Stimulated activated memory B cell treated with anti-CD40 and anti-IgM and Interleukin-4, amounts not matched to agents 10 μg/mL and 1 μg/mL and 100 μg/mL, for 72 hours (primary cell): Measurements from ENCODE around the gene HSFX2.
"Not testable (repeated sequence)": the region's sequence is repeated elsewhere in the genome, so short reads cannot be mapped to it uniquely, and the experiment has no call there.

Experiments
- ATAC-seq: fragments of 150-1000 bp; cut with Tn5 transposase; 2 replicates; pipeline ENCODE4 v1.10.0; 2021
- H3K27ac Mint-ChIP-seq: one replicate; pipeline ENCODE4 v1.8.0; 2022; ENCODE audit warnings: mild to moderate bottlenecking, mixed read lengths
- H3K27me3 Mint-ChIP-seq: one replicate; pipeline ENCODE4 v1.8.0; 2022; ENCODE audit warnings: mixed read lengths
- H3K36me3 Mint-ChIP-seq: one replicate; pipeline ENCODE4 v1.8.0; 2022; ENCODE audit warnings: mixed read lengths
- H3K4me1 Mint-ChIP-seq: one replicate; pipeline ENCODE4 v1.8.0; 2022; ENCODE audit warnings: mixed read lengths
- H3K4me3 Mint-ChIP-seq: one replicate; pipeline ENCODE4 v1.8.0; 2022; ENCODE audit warnings: mild to moderate bottlenecking, moderate library complexity, mixed read lengths
- H3K9me3 Mint-ChIP-seq: one replicate; pipeline ENCODE4 v1.8.0; 2022; ENCODE audit warnings: mixed read lengths

Gene HSFX2, protein sequence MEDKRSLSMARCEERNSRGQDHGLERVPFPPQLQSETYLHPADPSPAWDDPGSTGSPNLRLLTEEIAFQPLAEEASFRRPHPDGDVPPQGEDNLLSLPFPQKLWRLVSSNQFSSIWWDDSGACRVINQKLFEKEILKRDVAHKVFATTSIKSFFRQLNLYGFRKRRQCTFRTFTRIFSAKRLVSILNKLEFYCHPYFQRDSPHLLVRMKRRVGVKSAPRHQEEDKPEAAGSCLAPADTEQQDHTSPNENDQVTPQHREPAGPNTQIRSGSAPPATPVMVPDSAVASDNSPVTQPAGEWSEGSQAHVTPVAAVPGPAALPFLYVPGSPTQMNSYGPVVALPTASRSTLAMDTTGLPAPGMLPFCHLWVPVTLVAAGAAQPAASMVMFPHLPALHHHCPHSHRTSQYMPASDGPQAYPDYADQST

DNA sequence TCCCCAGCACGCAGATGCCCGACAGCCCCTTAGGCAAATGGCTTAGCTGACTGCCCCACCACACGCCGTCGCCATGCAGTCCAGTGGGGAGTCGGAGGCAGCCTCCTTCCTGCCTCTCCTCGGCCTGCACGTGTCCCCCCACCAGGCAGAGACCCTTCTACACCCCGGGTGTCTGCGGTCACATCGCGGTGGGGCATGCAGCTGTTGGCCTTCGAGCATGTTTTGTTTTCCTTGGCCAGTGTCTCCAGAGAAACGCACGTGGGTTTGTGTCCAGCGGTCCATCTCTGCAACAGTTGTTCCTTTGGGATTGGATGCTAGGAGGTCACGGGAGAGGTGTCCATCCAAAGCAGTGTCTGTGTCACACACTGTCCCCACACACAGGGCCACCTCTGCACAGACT lies at the start of gene HSFX2:
Gene HSFX2 (minus strand): TSS at position 101 of the 400 bp plus-strand sequence. CDS start 614 bp downstream, outside the sequence.
- not testable (repeated sequence) for H3K27ac Mint-ChIP-seq, ATAC-seq, H3K9me3 Mint-ChIP-seq, H3K36me3 Mint-ChIP-seq, H3K27me3 Mint-ChIP-seq, H3K4me3 Mint-ChIP-seq, H3K4me1 Mint-ChIP-seq

DNA sequence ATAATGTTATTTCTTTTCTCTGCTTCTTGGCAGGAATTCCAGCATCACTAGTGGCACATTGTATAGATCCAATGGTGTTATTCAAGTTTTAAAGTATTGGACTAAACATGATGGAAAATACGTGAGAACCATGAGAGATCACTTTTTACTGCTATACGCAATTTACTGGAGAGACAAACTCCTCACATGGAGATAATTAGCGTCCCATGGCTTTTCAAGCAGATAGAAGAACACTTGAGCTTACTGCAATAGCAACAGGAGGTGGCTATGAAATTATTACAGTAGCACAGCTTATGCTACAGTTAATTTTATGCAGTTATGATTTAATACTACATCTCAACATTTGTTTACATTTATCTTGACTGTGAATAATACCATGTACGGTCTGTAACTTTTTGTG lies 48.4 kb upstream of the HSFX2 start:
- Mint-ChIP-seq H3K9me3 (no peaks in the 10 kb centered on the region), H3K27ac (no peak overlapping the region), H3K4me1 (no peaks in the 10 kb centered on the region), H3K4me3 (no peak overlapping the region), H3K27me3 (no peaks in the 10 kb centered on the region), H3K36me3 (no peaks in the 10 kb centered on the region)
- ATAC-seq: no peak

DNA sequence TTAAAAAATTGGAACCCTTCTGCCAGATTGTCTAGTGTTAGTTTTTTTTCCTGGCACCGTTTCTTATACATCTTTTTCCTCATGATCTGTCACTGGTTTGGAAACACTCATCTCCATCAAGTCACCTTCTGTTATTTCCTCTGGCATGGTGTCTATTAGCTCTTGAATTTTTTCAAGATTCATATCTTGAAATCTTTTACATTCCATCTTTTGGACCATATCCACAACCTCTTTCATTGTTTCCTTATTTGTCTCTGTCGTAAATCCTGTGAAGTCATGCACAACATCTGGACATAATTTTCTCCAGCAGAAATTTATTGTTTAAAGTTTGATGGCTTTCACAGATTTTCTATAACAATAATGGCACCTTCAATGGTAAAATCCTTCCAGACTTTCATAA lies 46.7 kb upstream of the HSFX2 start:
- H3K27me3 Mint-ChIP-seq: no peaks in the 10 kb centered on the region
- no peak overlapping the region for H3K4me3 Mint-ChIP-seq
- ATAC-seq: no peak
- H3K36me3 Mint-ChIP-seq: no peaks in the 10 kb centered on the region
- no peaks in the 10 kb centered on the region for H3K9me3 Mint-ChIP-seq
- no peaks in the 10 kb centered on the region for H3K4me1 Mint-ChIP-seq
- H3K27ac Mint-ChIP-seq: no peak overlapping the region

DNA sequence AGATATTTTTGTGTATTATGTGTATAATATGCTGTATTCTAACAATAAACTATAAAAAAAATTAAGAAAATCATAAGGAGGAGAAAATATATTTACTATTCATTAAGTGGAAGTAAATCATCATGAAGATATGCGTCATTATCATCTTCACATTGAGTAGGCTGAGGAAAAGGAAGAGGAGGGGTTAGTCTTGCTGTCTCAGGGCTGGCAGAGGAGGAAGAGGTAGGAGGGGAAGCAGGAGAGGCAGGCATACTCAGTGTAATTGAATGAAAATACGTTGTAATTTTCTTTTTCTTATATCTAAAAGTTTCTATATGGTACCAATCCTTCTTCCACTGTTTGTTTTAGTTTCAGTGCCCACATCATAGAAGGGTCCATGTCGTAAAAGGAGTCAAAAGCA lies 46.3 kb upstream of the HSFX2 start:
- Mint-ChIP-seq H3K27me3 (no peaks in the 10 kb centered on the region), H3K36me3 (no peaks in the 10 kb centered on the region), H3K9me3 (no peaks in the 10 kb centered on the region), H3K27ac (no peak overlapping the region), H3K4me1 (no peaks in the 10 kb centered on the region), H3K4me3 (no peak overlapping the region)
- ATAC-seq: no peak

DNA sequence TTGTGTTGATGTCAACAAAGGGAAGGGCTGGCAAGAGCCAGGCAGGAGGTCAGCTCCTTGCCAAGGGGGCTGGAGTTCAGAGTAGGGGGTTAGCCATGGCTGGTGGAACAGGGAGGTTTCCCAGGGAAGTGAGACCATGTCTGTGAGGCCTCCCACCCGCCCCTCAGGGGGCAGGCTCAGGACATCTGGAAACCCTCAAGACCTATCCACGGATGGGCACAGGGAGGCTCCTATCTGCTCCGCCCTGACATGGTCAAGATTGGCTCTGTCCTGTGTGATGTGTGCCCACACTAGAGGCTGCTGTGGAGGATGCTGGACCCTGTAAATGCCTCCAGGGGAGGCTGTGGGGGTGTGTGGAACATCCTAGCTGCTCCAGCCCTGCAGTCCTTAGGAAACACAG lies 44.5 kb upstream of the HSFX2 start:
- H3K4me3 Mint-ChIP-seq: no peak overlapping the region

DNA sequence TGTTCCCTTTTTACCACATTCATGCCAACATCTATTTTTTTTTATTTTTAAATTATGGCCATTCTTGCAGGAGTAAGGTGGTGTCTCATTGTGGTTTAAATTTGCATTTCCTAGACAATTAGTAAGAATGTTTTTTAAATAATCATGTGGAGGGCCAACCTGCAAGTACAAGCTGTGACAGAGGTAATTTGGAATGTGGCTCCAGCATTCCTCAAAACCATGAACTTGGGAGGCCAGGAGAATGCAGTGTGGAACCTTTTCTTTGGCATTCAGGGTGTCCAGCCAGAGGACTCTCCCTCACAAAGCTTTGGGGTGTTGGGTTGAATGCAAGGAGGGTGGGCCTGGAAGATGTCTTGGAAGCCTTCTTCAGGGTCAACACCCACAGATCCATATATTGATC lies 43.7 kb upstream of the HSFX2 start:
- H3K36me3 Mint-ChIP-seq: no peaks in the 10 kb centered on the region
- no peak overlapping the region for H3K27ac Mint-ChIP-seq
- H3K4me3 Mint-ChIP-seq: no peak overlapping the region
- H3K9me3 Mint-ChIP-seq: no peaks in the 10 kb centered on the region
- no peaks in the 10 kb centered on the region for H3K4me1 Mint-ChIP-seq
- no peaks in the 10 kb centered on the region for H3K27me3 Mint-ChIP-seq
- ATAC-seq: no peak

More for the DNA sequence above, 44.5 kb upstream of the HSFX2 start:
- no peaks in the 10 kb centered on the region for H3K36me3 Mint-ChIP-seq
- no peaks in the 10 kb centered on the region for H3K4me1 Mint-ChIP-seq
- H3K9me3 Mint-ChIP-seq: no peaks in the 10 kb centered on the region
- no peak overlapping the region for H3K27ac Mint-ChIP-seq
- no peaks in the 10 kb centered on the region for H3K27me3 Mint-ChIP-seq
- no peak for ATAC-seq

DNA sequence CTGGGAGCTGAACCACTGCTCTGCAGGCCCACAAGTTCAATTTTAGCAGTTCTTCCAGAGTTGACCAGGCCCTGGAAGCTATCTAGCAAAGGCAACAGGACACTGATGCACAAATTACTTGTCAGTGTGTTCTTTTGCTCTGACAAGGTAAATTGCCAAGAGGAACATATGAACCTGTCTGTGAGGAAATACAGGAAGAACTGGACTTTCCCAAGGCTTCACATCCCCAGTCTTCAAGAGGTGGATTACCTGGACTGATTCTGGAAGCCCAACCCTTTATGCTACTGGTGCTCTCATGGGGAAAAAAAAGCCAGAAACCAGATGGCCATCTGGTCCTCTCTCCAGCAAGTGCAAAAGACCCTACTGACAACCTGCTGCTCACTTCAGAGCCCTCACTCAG lies 38.4 kb upstream of the HSFX2 start:
- no peak overlapping the region for H3K4me3 Mint-ChIP-seq
- H3K36me3 Mint-ChIP-seq: no peaks in the 10 kb centered on the region
- H3K27me3 Mint-ChIP-seq: no peaks in the 10 kb centered on the region
- H3K9me3 Mint-ChIP-seq: no peaks in the 10 kb centered on the region
- H3K4me1 Mint-ChIP-seq: peaks cover 26% of the 10 kb centered on the region
- no peak overlapping the region for H3K27ac Mint-ChIP-seq
- no peak for ATAC-seq

DNA sequence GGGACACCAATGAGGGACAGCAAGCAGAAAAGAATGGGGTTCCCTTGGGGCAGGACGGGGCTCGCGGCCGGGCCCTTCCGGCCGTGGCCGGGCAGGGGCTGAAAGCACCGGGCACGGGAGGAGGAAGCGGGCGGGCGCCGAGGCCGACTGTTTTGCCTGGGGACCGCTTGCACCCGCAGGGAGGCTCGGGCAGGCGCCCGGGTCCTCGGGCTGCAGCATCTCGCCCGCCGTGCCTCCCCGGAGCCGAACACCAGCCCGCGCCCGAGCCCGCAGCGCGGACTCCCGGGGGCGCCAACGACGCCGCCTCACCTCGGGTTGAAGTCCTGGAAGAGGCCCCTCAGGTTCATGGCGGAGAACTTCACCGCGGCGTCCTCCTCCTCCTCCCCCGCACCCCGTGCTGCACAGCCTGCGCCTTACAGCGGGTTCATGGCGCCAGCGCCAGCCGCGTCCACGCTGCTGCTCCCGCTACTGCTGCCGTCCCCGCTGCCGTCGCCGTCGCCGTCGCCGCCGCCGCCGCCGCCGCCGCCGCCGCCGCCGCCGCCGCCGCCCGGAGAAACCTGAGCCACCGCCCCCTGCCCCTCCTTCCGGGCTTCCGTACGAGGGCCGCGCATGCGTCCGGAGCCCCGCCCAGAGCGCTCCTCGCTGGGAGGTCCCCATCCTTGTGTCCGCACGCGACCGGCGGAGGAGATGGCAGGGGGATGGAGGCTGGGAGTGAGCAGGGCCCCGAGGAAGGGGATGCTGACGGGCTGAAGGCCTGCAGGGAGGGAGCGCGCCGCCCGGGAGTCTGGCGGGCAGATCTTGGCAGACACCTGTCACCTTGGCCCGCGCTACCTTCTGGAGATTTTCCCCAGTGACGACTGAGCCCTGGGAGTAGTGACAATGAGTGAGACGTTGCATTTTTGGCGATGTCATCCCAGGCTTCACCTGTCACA lies 36.4 kb upstream of the HSFX2 start, which contains the start of gene TMEM185A:
Gene TMEM185A (minus strand): TSS at position 559 of the 932 bp plus-strand sequence. CDS start 212 bp downstream, at position 347.
- H3K4me3 Mint-ChIP-seq: peak within 1 kb of the TSS; percentile 95
- no peaks in the 10 kb centered on the region for H3K27me3 Mint-ChIP-seq
- peaks cover 41% of the 10 kb centered on the region for H3K4me1 Mint-ChIP-seq
- H3K27ac Mint-ChIP-seq: peak within 1 kb of the TSS; percentile 86
- H3K36me3 Mint-ChIP-seq: peaks cover 6% of the 10 kb centered on the region
- no peaks in the 10 kb centered on the region for H3K9me3 Mint-ChIP-seq
- ATAC-seq: peak; percentile 92

DNA sequence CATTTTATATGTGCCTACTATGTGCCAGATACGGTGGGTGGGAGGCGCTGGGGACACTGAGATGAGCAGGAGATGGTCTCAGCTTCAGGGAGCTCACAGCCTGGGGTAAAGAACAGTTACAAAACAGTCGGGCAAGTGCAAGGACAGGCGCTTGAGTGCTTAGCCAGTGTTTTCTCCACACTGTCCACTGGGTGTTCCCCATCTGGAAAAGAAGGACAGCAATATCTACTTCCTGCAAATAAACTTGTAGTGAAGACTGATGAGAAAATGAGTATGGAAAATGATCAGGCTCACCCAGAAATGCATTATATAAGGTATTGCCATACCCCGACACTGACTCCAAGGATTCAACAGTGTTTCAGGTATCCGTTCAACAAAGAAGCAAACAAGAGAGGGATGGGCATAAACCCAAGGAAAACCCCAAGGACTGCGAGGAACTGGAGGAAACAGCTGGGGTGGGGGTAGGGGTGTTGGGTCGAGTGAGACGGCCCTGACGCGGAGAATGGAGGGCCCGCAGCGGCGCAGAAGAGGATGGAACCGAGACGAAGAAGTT lies 35.6 kb upstream of the HSFX2 start:
- H3K27ac Mint-ChIP-seq: peak overlapping the region; percentile 86
- H3K36me3 Mint-ChIP-seq: peaks cover 6% of the 10 kb centered on the region
- no peaks in the 10 kb centered on the region for H3K9me3 Mint-ChIP-seq
- no peak for ATAC-seq
- peak overlapping the region; percentile 95 for H3K4me3 Mint-ChIP-seq
- H3K4me1 Mint-ChIP-seq: peaks cover 44% of the 10 kb centered on the region
- H3K27me3 Mint-ChIP-seq: no peaks in the 10 kb centered on the region

DNA sequence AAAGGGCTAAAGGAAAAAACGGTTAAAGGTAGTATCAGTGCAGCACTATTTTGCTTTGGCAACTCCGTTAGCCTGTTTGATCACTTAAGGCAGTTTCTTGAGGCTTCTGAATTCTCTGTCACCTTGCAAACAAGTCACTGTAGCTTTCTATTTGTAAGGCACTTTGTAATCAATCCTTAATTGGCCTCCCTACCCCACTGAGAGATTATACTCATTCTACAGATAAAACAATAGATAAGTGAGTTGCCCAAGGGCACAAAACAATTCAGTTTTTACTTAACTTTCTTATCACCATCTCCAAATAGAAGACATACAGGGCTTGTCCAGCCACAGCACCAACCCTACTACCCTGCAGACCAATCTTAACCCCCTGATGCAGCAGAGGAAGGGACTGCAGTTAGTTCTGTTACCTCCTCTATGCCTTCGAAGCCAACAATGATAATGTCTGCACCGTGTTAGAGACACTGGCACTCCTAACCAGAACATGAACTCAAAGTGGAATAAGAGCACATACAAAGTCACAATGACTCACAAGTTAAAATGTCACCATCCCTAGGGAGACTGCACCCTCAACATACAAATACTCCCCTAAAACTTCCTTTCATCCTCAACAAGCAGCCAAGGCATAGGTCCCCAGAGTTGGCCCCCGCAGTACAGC lies 34.7 kb upstream of the HSFX2 start:
- H3K4me1 Mint-ChIP-seq: peaks cover 50% of the 10 kb centered on the region
- peaks cover 6% of the 10 kb centered on the region for H3K36me3 Mint-ChIP-seq
- no peaks in the 10 kb centered on the region for H3K27me3 Mint-ChIP-seq
- no peak overlapping the region for H3K27ac Mint-ChIP-seq
- H3K9me3 Mint-ChIP-seq: no peaks in the 10 kb centered on the region
- H3K4me3 Mint-ChIP-seq: peak overlapping the region; percentile 95
- ATAC-seq: no peak

DNA sequence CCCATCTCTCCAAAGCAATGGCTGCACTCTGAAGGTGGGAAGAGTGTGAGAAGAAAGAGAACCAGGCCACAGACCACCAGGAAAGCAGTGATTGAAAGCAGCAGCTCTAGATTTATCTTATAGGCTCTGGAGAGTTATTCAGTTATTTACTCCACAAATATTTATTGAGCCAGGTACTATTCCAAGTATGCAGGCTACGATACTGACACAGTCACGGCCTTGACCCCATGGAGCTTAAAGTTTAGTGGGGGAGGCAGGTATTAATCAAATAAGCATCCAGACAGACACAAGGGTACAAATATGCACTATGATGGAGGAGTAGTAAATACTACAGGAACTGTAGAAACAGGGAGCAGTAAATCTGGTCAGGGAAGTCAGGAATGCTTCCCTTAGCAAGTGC lies 33.7 kb upstream of the HSFX2 start:
- Mint-ChIP-seq H3K27me3 (no peaks in the 10 kb centered on the region), H3K4me3 (no peak overlapping the region), H3K36me3 (peaks cover 6% of the 10 kb centered on the region), H3K9me3 (no peaks in the 10 kb centered on the region), H3K27ac (no peak overlapping the region), H3K4me1 (peaks cover 52% of the 10 kb centered on the region)
- ATAC-seq: no peak

DNA sequence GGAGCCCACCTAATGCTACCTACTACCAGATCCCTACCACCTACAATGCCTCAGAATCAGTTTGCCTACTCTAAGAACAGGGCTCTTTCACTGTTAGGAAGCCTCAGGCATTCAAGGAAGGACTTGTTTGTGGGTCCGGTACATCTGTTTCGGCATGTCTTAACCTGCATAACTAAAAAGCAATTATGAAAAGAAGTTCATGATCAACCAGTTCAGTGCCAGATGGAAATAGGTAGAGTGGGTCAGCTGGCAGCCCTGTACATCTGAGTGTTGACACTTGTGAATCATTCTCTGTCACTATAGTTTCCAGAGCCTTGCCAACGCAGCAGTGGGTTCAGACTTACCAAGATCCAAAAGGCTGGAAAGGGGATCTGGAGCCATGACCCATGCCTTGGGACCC lies 33.2 kb upstream of the HSFX2 start:
- Mint-ChIP-seq H3K9me3 (no peaks in the 10 kb centered on the region), H3K36me3 (peaks cover 6% of the 10 kb centered on the region), H3K27ac (no peak overlapping the region), H3K4me3 (no peak overlapping the region), H3K4me1 (peaks cover 53% of the 10 kb centered on the region), H3K27me3 (no peaks in the 10 kb centered on the region)
- ATAC-seq: no peak

DNA sequence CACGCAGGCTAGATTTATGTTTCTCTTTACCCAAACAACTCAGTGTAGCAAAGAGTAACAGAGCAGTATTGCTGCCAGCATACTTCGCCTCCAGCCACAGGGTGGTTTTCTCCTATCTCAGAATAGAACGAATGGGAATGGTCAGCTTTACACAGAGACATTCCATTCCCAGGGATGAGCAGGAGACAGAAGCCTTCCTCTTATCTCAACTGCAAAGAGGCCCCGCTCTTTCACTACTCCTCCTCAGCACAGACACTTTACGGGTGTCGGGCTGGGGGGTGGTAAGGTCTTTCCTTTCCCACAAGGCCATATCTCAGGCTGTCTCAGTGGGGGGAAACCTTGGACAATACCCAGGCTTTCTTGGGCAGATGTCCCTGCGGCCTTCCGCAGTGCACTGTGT lies 31.7 kb upstream of the HSFX2 start:
- not testable (repeated sequence) for H3K9me3 Mint-ChIP-seq, ATAC-seq, H3K36me3 Mint-ChIP-seq, H3K27me3 Mint-ChIP-seq, H3K4me3 Mint-ChIP-seq, H3K27ac Mint-ChIP-seq
- H3K4me1 Mint-ChIP-seq: peaks cover 52% of the 10 kb centered on the region

DNA sequence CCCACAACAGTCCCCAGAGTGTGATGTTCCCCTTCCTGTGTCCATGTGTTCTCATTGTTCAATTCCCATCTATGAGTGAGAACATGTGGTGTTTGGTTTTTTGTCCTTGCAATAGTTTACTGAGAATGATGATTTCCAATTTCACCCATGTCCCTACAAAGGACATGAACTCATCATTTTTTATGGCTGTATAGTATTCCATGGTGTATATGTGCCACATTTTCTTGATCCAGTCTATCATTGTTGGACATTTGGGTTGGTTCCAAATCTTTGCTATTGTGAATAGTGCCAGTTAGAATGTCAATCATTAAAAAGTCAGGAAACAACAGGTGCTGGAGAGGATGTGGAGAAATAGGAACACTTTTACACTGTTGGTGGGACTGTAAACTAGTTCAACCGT lies 24.5 kb upstream of the HSFX2 start:
- H3K27ac Mint-ChIP-seq: not testable (repeated sequence)

DNA sequence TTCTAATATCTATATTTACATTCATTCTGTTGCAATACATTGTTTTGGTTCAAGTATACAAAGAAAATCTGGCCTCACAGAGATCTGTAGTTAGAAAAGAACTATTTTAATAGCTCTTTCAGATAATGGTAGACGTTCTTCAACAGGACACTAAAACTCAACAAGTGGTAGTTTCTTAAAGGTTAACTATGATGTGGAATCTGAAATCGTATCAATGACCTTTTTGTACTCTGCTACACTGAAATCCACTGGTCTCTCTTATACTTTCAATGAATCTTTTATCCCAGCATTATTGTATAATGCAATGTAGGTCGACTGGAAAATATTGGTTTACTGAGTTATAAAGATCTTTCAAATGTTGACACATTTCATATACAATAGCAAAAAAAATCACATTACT lies 23.8 kb upstream of the HSFX2 start:
- H3K36me3 Mint-ChIP-seq: no peaks in the 10 kb centered on the region
- H3K4me1 Mint-ChIP-seq: peaks cover 12% of the 10 kb centered on the region
- no peak for ATAC-seq
- H3K27me3 Mint-ChIP-seq: no peaks in the 10 kb centered on the region
- H3K27ac Mint-ChIP-seq: no peak overlapping the region
- no peaks in the 10 kb centered on the region for H3K9me3 Mint-ChIP-seq
- no peak overlapping the region for H3K4me3 Mint-ChIP-seq

More for the DNA sequence above, 24.5 kb upstream of the HSFX2 start:
- H3K27me3 Mint-ChIP-seq, ATAC-seq, H3K4me1 Mint-ChIP-seq, H3K36me3 Mint-ChIP-seq, H3K9me3 Mint-ChIP-seq, H3K4me3 Mint-ChIP-seq: not testable (repeated sequence)
